ENCODE results near the gene LMO7. TPM values are rescaled to one million over a fixed set of nuclear protein-coding genes. Genes with fewer than 3 reads are reported as not detected.
A peak's percentile ranks its signal among the peaks of the same experiment; 100 is the strongest.

LMO7 gene
- total RNA-seq, 1 experiment from 2014 or later = 20.4 TPM

DNA sequence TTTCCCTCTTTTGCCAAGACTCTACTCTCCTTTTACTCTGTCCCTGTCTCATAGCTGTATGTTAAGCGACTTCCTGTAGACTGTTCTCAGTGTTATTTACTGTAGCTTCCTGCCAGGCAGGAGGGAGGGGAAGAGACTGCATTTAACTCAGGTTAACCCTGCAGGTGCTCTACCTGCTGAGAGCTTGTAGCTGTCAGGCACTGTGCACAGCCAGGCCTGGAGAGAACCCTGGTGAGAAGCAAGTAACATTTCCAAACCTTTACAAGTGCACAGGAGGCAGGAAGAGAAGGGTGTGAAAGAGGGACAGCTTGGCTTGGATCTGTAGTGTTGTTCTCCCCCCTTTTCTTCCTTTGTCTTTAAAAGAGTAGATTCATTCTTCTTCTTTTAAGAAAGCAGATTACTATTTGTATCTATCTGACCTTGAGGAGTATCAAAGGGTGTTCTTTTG lies 167.1 kb downstream of the LMO7 start:
- Histone ChIP-seq H4K8ac (replicated peaks; ENCODE audit: insufficient read length, low read depth, low read length) (no peak overlapping the region), H3K18ac (ENCODE audit: insufficient read length, low read depth, low read length) (no peak overlapping the region), H2BK15ac (ENCODE audit: low read depth, low read length) (no peak overlapping the region), H3K4me1 (ENCODE audit: insufficient read depth, low read length) (peaks cover 13% of the 10 kb centered on the region; the same call in 1 of the 2 replicates), H2BK20ac (ENCODE audit: low read depth, low read length, poor library complexity, severe bottlenecking) (no peak overlapping the region), H2AK5ac (ENCODE audit: insufficient read length, low read length) (no peak overlapping the region), H3K23me2 (ENCODE audit: insufficient read length, low read depth, low read length, poor library complexity, severe bottlenecking) (no peaks in the 10 kb centered on the region), H4K91ac (ENCODE audit: insufficient read length, low read depth, low read length) (no peak overlapping the region), H4K5ac (ENCODE audit: insufficient read length, low read depth, low read length) (no peak overlapping the region), H3K79me2 (ENCODE audit: insufficient read depth, low read length) (no peaks in the 10 kb centered on the region), H3K4me2 (ENCODE audit: insufficient read depth, insufficient read length, low read length) (no peak overlapping the region), H2BK5ac (ENCODE audit: insufficient read length, low read length) (no peak overlapping the region), H3K56ac (ENCODE audit: insufficient read length, low read depth, low read length) (no peak overlapping the region), H3K27me3 (ENCODE audit: insufficient read depth, low read length) (no peaks in the 10 kb centered on the region), H3K4ac (ENCODE audit: low read depth, low read length) (no peak overlapping the region), H3K27ac (ENCODE audit: insufficient read length, low read depth, low read length) (peak overlapping the region; percentile 5), H3K9ac (ENCODE audit: extremely low read depth, insufficient read length, low read length) (no peak overlapping the region), H3K14ac (ENCODE audit: insufficient read depth, low read length) (no peak overlapping the region), H2BK12ac (ENCODE audit: insufficient read length, low read depth, low read length) (no peak overlapping the region), H3K79me1 (ENCODE audit: insufficient read depth, low read depth, low read length, poor library complexity, severe bottlenecking) (no peaks in the 10 kb centered on the region), H3K9me3 (ENCODE audit: control insufficient read depth, low read depth, low read length) (no peaks in the 10 kb centered on the region), H3T11ph (ENCODE audit: low read length) (no peak overlapping the region), H2BK120ac (ENCODE audit: low read depth, low read length, poor library complexity, severe bottlenecking) (no peak overlapping the region), H4K20me1 (ENCODE audit: control insufficient read depth, insufficient read depth, insufficient read length) (no peaks in the 10 kb centered on the region), H3K23ac (ENCODE audit: insufficient read length, low read depth, low read length) (no peak overlapping the region), H2AFZ (ENCODE audit: low read length) (no peak overlapping the region)
- H3K4me1 Mint-ChIP-seq = peaks cover 59% of the 10 kb centered on the region in 2 experiments
- peaks cover 6% of the 10 kb centered on the region for H3K27me3 Mint-ChIP-seq (ENCODE audit: low read depth)
- peak; percentile 85 for DNase-seq
- no peaks in the 10 kb centered on the region for H3K9me3 Mint-ChIP-seq
- H3K27ac Mint-ChIP-seq = peak overlapping the region; percentile 87 to 91 (median 87)
- WGBS (ENCODE audit: extremely low coverage, insufficient read length, low lambda C conversion rate) = no CpG with 5 or more reads among the region's 1 CpG
- H3K4me3 Mint-ChIP-seq = peak overlapping the region in 1 of 2 experiments; percentile 45; a peak in 2 of 5 replicates
- peaks cover 0 to 7% (median 7%) of the 10 kb centered on the region in 3 experiments; a peak in 3 of 7 replicates for H3K36me3 Mint-ChIP-seq (ENCODE audit: insufficient read depth in 1 of 3, low read depth in 3 of 3)
- TF ChIP-seq, protein P1, sequence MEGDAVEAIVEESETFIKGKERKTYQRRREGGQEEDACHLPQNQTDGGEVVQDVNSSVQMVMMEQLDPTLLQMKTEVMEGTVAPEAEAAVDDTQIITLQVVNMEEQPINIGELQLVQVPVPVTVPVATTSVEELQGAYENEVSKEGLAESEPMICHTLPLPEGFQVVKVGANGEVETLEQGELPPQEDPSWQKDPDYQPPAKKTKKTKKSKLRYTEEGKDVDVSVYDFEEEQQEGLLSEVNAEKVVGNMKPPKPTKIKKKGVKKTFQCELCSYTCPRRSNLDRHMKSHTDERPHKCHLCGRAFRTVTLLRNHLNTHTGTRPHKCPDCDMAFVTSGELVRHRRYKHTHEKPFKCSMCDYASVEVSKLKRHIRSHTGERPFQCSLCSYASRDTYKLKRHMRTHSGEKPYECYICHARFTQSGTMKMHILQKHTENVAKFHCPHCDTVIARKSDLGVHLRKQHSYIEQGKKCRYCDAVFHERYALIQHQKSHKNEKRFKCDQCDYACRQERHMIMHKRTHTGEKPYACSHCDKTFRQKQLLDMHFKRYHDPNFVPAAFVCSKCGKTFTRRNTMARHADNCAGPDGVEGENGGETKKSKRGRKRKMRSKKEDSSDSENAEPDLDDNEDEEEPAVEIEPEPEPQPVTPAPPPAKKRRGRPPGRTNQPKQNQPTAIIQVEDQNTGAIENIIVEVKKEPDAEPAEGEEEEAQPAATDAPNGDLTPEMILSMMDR (conservative IDR thresholded peaks at IDR 0.05) = no peak
